ENCODE measurements around the gene TAS2R31.
"Not testable (repeated sequence)": the region's sequence is repeated elsewhere in the genome, so short reads cannot be mapped to it uniquely, and the experiment has no call there.

TAS2R31 gene

DNA sequence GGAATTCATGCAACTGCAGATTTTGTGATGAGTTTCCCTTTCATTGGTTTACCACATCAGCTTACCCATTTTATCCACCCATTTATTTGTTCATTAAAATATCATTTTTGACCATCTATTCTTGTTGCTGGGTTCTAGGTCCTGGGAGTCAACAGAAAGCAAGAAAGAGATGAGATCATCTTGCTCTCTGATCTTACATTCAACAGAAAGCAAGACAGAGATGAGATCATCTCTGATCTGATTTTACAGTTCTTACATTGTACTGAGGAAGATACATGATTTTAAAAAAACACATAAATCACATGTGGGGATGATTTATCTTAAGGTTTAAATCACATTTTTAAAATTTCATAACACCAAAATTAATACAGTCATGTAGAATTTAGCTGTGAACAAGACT is 28.6 kb upstream of the TAS2R31 start:
- H3K18ac ChIP-seq (ENCODE audit: low read depth in 1 of 2, low read length in 2 of 2): no peak overlapping the region
- H3K4me1 ChIP-seq (ENCODE audit: control insufficient read depth, insufficient read depth, low read depth, low read length): no peaks in the 10 kb centered on the region
- no peak overlapping the region for H3K4me3 ChIP-seq (ENCODE audit: insufficient read depth in 1 of 2, low read depth in 1 of 2, low read length in 2 of 2)
- peak; percentile 4 for DNase-seq
- no peak overlapping the region for H2BK5ac ChIP-seq (ENCODE audit: low read depth, low read length, poor library complexity, severe bottlenecking)
- H3K27ac ChIP-seq (ENCODE audit: low read length, poor library complexity, severe bottlenecking): no peak overlapping the region
- H3K4me2 ChIP-seq (ENCODE audit: low read length, poor library complexity, severe bottlenecking): no peak overlapping the region
- no peak overlapping the region for H3K23ac ChIP-seq (ENCODE audit: low read length in 2 of 2)
- no peak overlapping the region for H3K4ac ChIP-seq (ENCODE audit: low read depth in 1 of 2, low read length in 2 of 2)
- H2AK5ac ChIP-seq (ENCODE audit: low read length, severe bottlenecking): no peak overlapping the region
- H2BK12ac ChIP-seq (ENCODE audit: low read length in 2 of 2): no peak overlapping the region
- no peaks in the 10 kb centered on the region for H3K36me3 ChIP-seq (ENCODE audit: control insufficient read depth in 1 of 2, insufficient read depth in 2 of 2, low read depth in 1 of 2, low read length in 2 of 2)
- no peak overlapping the region for H3K9ac ChIP-seq (ENCODE audit: low read length)
- H3K14ac ChIP-seq (ENCODE audit: low read length in 2 of 2): no peak overlapping the region
- no peak overlapping the region for H2AFZ ChIP-seq (ENCODE audit: low read depth, low read length)
- H4K91ac ChIP-seq (ENCODE audit: low read length): no peak overlapping the region
- H2BK15ac ChIP-seq (ENCODE audit: low read depth, poor library complexity, severe bottlenecking): no peak overlapping the region
- H4K8ac ChIP-seq (ENCODE audit: low read length): no peak overlapping the region
- H2BK120ac ChIP-seq (ENCODE audit: low read depth, low read length): no peak overlapping the region
- H3K9me3 ChIP-seq (ENCODE audit: control insufficient read depth, low read length): no peaks in the 10 kb centered on the region
- H3K79me1 ChIP-seq (replicated peaks; ENCODE audit: low read length, poor library complexity, severe bottlenecking): peaks cover 16% of the 10 kb centered on the region
- H3K27me3 ChIP-seq (ENCODE audit: control insufficient read depth in 1 of 2, insufficient read depth in 1 of 2, low read length in 2 of 2): no peaks in the 10 kb centered on the region

- no peak overlapping the region for H2BK12ac ChIP-seq (ENCODE audit: low read length in 2 of 2)
- no peak overlapping the region for H3K4me2 ChIP-seq (ENCODE audit: low read length, poor library complexity, severe bottlenecking)
- no peak overlapping the region for H3K9ac ChIP-seq (ENCODE audit: low read length)
- no peak overlapping the region for H2BK15ac ChIP-seq (ENCODE audit: low read depth, poor library complexity, severe bottlenecking)
- no peak overlapping the region for H4K91ac ChIP-seq (ENCODE audit: low read length)
- no peak overlapping the region for H3K23ac ChIP-seq (ENCODE audit: low read length in 2 of 2)
- H2AFZ ChIP-seq (ENCODE audit: low read depth, low read length): no peak overlapping the region
- WGBS: 96% methylated on average over 3 of the region's 3 CpGs
- H3K14ac ChIP-seq (ENCODE audit: low read length in 2 of 2): no peak overlapping the region
- no peak overlapping the region for H2BK120ac ChIP-seq (ENCODE audit: low read depth, low read length)
- H3K4me1 ChIP-seq (ENCODE audit: control insufficient read depth, insufficient read depth, low read depth, low read length): no peaks in the 10 kb centered on the region
- H3K27me3 ChIP-seq (ENCODE audit: control insufficient read depth in 1 of 2, insufficient read depth in 1 of 2, low read length in 2 of 2): no peaks in the 10 kb centered on the region
- peaks cover 14% of the 10 kb centered on the region for H3K79me1 ChIP-seq (replicated peaks; ENCODE audit: low read length, poor library complexity, severe bottlenecking)
- H2BK5ac ChIP-seq (ENCODE audit: low read depth, low read length, poor library complexity, severe bottlenecking): no peak overlapping the region
- no peak overlapping the region for H3K27ac ChIP-seq (ENCODE audit: low read length, poor library complexity, severe bottlenecking)
- H4K8ac ChIP-seq (ENCODE audit: low read length): no peak overlapping the region
- DNase-seq: no peak
- H3K9me3 ChIP-seq (ENCODE audit: control insufficient read depth, low read length): no peaks in the 10 kb centered on the region
- no peak overlapping the region for H3K4me3 ChIP-seq (ENCODE audit: insufficient read depth in 1 of 2, low read depth in 1 of 2, low read length in 2 of 2)
- no peak overlapping the region for H3K18ac ChIP-seq (ENCODE audit: low read depth in 1 of 2, low read length in 2 of 2)
- no peak overlapping the region for H2AK5ac ChIP-seq (ENCODE audit: low read length, severe bottlenecking)
- H3K4ac ChIP-seq (ENCODE audit: low read depth in 1 of 2, low read length in 2 of 2): no peak overlapping the region
- H3K36me3 ChIP-seq (ENCODE audit: control insufficient read depth in 1 of 2, insufficient read depth in 2 of 2, low read depth in 1 of 2, low read length in 2 of 2): no peaks in the 10 kb centered on the region
Measured at GRCh38 chr12:11059041-11059440, 27.8 kb upstream of the TAS2R31 start.

- Histone ChIP-seq H2BK120ac (ENCODE audit: low read depth, low read length) (no peak overlapping the region), H3K4me3 (ENCODE audit: insufficient read depth in 1 of 2, low read depth in 1 of 2, low read length in 2 of 2) (no peak overlapping the region), H2AFZ (ENCODE audit: low read depth, low read length) (no peak overlapping the region), H3K9me3 (ENCODE audit: control insufficient read depth, low read length) (peaks cover 7% of the 10 kb centered on the region), H3K4ac (ENCODE audit: low read depth in 1 of 2, low read length in 2 of 2) (no peak overlapping the region), H4K91ac (ENCODE audit: low read length) (no peak overlapping the region), H4K8ac (ENCODE audit: low read length) (no peak overlapping the region), H3K23ac (ENCODE audit: low read length in 2 of 2) (no peak overlapping the region), H3K27me3 (ENCODE audit: control insufficient read depth in 1 of 2, insufficient read depth in 1 of 2, low read length in 2 of 2) (no peaks in the 10 kb centered on the region), H2BK5ac (ENCODE audit: low read depth, low read length, poor library complexity, severe bottlenecking) (no peak overlapping the region), H3K18ac (ENCODE audit: low read depth in 1 of 2, low read length in 2 of 2) (no peak overlapping the region), H3K14ac (ENCODE audit: low read length in 2 of 2) (no peak overlapping the region), H3K4me1 (ENCODE audit: control insufficient read depth, insufficient read depth, low read depth, low read length) (no peaks in the 10 kb centered on the region), H3K4me2 (ENCODE audit: low read length, poor library complexity, severe bottlenecking) (no peak overlapping the region), H3K79me1 (replicated peaks; ENCODE audit: low read length, poor library complexity, severe bottlenecking) (peaks cover 20% of the 10 kb centered on the region), H2AK5ac (ENCODE audit: low read length, severe bottlenecking) (no peak overlapping the region), H2BK12ac (ENCODE audit: low read length in 2 of 2) (no peak overlapping the region), H3K9ac (ENCODE audit: low read length) (no peak overlapping the region), H3K27ac (ENCODE audit: low read length, poor library complexity, severe bottlenecking) (no peak overlapping the region), H3K36me3 (ENCODE audit: control insufficient read depth in 1 of 2, insufficient read depth in 2 of 2, low read depth in 1 of 2, low read length in 2 of 2) (peaks cover under 1 to 5% of the 10 kb centered on the region in 2 experiments), H2BK15ac (ENCODE audit: low read depth, poor library complexity, severe bottlenecking) (no peak overlapping the region)
- DNase-seq: no peak
- WGBS: 88% methylated on average over 1 of the region's 2 CpGs
Measured at GRCh38 chr12:11055306-11055705, 24.1 kb upstream of the TAS2R31 start.

DNA sequence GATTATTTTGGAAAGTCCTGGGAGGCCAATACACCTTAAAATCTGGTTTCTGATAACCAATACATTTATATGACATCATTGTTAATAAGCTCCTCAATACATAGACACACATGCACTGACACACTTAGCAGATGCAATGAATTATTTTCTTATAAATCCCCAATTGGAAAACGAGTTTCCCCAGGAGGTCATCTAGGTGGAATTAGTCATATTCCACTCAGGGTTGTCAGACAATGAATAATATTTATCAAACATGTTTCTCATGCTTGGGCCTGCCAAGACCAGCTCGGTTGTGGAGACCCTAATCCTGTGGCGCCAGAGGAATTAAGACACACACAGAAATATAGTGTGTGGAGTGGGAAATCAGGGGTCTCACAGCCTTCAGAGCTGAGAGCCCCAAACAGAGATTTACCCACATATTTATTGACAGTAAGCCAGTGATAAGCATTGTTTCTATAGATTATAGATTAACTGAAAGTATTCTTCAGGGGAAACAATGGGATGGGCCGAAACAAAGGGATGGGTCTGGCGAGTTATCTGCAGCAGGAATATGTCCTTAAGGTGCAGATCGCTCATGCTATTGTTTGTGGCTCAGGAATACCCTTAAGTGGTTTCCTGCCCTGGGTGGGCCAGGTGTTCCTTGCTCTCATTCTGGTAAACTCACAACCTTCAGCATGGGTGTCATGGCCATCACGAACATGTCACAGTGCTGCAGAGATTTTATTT is 18.8 kb upstream of the TAS2R31 start:
- H3K9me3 ChIP-seq (ENCODE audit: control insufficient read depth, low read length); DNase-seq; H3K4me2 ChIP-seq (ENCODE audit: low read length, poor library complexity, severe bottlenecking); H3K4ac ChIP-seq (ENCODE audit: low read depth in 1 of 2, low read length in 2 of 2); H3K18ac ChIP-seq (ENCODE audit: low read depth in 1 of 2, low read length in 2 of 2); H2BK5ac ChIP-seq (ENCODE audit: low read depth, low read length, poor library complexity, severe bottlenecking); H2AK5ac ChIP-seq (ENCODE audit: low read length, severe bottlenecking); H3K23ac ChIP-seq (ENCODE audit: low read length in 2 of 2); H2BK120ac ChIP-seq (ENCODE audit: low read depth, low read length); H4K91ac ChIP-seq (ENCODE audit: low read length); H3K27me3 ChIP-seq (ENCODE audit: control insufficient read depth in 1 of 2, insufficient read depth in 1 of 2, low read length in 2 of 2); H2AFZ ChIP-seq (ENCODE audit: low read depth, low read length); H3K27ac ChIP-seq (ENCODE audit: low read length, poor library complexity, severe bottlenecking); H2BK12ac ChIP-seq (ENCODE audit: low read length in 2 of 2); H3K4me1 ChIP-seq (ENCODE audit: control insufficient read depth, insufficient read depth, low read depth, low read length); H4K8ac ChIP-seq (ENCODE audit: low read length); H3K14ac ChIP-seq (ENCODE audit: low read length in 2 of 2); H2BK15ac ChIP-seq (ENCODE audit: low read depth, poor library complexity, severe bottlenecking); H3K4me3 ChIP-seq (ENCODE audit: insufficient read depth in 1 of 2, low read depth in 1 of 2, low read length in 2 of 2); H3K9ac ChIP-seq (ENCODE audit: low read length): not testable (repeated sequence)
- WGBS: 94% methylated on average over 5 of the region's 7 CpGs
- Histone ChIP-seq H3K79me1 (replicated peaks; ENCODE audit: low read length, poor library complexity, severe bottlenecking) (peaks cover 19% of the 10 kb centered on the region), H3K36me3 (ENCODE audit: control insufficient read depth in 1 of 2, insufficient read depth in 2 of 2, low read depth in 1 of 2, low read length in 2 of 2) (peaks cover 2 to 23% of the 10 kb centered on the region in 2 experiments)

Data from mesenchymal stem cell (in vitro differentiated cells and primary cell).